ENCODE results near the gene TAF4B.

The TAF4B gene

DNA sequence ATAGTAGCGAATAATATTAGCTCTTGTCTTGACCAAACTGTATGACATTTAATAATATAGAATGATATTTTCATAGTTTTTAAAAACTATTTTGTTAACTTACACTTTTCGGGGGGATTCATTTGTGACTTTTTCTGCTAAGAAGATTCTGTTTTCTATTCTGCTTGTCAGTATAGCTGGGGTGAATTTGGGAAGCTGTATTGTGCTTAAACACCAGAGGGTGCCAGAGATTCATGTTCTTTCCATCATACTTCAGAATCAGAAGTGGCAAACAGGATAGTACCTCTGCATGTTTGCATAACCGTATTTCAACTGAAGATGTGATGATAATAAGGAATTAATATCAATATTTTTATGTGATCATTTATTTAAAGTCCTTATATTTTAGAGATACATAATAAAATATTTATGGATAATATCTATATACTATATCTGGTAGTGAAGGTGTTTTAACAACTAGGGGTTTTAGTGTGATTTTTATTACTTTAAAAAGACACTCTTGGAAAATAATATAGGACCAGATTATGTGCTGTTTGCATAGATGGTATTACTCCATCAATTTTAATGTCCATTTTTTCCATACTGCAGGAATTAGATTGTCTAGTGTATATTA, 81.0 kb downstream of the TAF4B start:
- no peak overlapping the region for H3K4me3 Mint-ChIP-seq
- H3K27me3 Mint-ChIP-seq (ENCODE audit: low read depth) = no peaks in the 10 kb centered on the region
- H3K9me3 Mint-ChIP-seq = peaks cover 4% of the 10 kb centered on the region
- no peaks in the 10 kb centered on the region for H3K4me1 Mint-ChIP-seq (ENCODE audit: low read depth)
- no peak overlapping the region for H3K27ac Mint-ChIP-seq
- peaks cover 5% of the 10 kb centered on the region for H3K36me3 Mint-ChIP-seq (ENCODE audit: low read depth)
- no peak for DNase-seq (ENCODE audit: low spot score)

DNA sequence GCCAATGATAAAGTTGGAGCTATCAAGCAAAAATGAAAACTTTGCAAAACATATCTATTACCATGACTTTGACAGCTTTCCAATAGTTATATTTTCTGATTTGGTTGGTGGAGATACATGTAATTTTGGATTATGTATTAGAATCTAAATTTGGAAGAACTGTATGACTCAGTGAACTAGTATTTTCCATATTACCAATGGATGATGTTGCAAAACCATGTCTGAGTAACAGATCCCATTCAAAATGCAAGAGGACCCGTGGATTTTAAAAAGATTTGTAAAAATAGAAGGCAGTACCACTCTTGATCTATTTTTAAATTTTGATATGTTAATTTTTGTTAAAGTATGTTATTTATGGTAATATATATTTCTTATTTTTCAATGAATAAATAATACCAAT, 83.0 kb downstream of the TAF4B start:
- H3K36me3 Mint-ChIP-seq (ENCODE audit: low read depth) = peaks cover 2% of the 10 kb centered on the region
- no peaks in the 10 kb centered on the region for H3K4me1 Mint-ChIP-seq (ENCODE audit: low read depth)
- no peaks in the 10 kb centered on the region for H3K27me3 Mint-ChIP-seq (ENCODE audit: low read depth)
- H3K4me3 Mint-ChIP-seq = no peak overlapping the region
- H3K27ac Mint-ChIP-seq = no peak overlapping the region
- H3K9me3 Mint-ChIP-seq = no peaks in the 10 kb centered on the region
- DNase-seq (ENCODE audit: low spot score) = no peak

DNA sequence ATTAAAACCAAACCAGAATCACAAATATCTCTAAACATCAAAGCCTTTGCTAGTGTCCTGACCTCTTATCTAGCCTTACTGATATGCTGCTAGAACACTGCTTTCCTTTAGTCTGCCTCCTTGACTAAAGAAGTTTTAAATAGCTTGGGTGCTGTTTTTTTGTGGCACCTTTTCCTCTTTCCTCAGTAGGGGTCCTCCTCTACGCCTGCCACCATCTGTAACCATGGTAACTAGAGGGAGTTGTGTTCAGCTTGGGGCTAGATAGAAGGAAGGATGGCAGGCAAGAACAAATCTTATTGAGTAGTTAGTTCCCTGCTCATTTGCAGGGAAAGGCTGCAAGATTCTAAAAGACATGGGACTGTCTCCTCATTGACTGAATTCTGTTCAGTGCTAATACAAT, 86.0 kb downstream of the TAF4B start:
- Mint-ChIP-seq H3K27me3 (ENCODE audit: low read depth) (no peaks in the 10 kb centered on the region), H3K4me1 (ENCODE audit: low read depth) (no peaks in the 10 kb centered on the region), H3K9me3 (no peaks in the 10 kb centered on the region), H3K27ac (no peak overlapping the region), H3K4me3 (no peak overlapping the region), H3K36me3 (ENCODE audit: low read depth) (peaks cover 2% of the 10 kb centered on the region)
- DNase-seq (ENCODE audit: low spot score) = no peak

DNA sequence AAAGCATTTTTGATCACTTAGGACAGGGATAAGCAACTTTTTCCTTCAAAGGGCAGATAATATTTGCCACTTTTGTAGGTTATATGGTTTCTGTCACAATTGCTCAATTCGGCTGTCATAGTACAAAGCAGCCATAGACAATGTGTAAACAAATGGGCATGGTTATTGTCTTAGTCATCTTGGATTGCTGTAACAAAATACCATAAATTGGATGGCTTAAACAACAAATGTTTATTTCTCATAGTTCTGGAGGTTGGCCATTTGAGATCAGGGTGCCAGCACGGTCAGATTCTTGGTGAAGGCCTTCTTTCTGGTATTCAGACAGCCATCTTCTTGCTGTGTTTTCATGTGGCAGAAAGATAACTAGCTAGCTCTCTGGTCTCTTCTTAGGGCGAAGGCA, 91.2 kb downstream of the TAF4B start:
- Mint-ChIP-seq H3K36me3 (ENCODE audit: low read depth) (peaks cover 5% of the 10 kb centered on the region), H3K4me1 (ENCODE audit: low read depth) (no peaks in the 10 kb centered on the region)

DNA sequence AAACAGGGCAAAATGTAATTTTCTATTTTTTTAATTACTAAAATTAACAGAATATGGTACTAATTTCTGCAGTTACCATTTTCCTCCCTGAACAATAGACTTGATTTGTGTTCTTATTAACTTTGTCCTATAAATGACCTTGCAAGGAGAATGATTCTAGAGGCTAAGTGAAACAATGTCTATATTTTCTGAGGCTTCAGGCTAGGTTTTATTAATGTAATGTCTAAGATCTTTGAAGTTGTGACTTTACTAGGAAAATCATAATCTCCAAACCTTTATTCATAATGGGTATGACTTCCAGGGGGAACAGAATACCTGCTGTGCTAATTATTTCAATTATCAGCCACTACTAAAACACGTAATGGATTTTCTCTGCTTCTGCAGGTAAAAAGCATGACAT, 94.4 kb downstream of the TAF4B start:
- Mint-ChIP-seq H3K4me1 (ENCODE audit: low read depth) (no peaks in the 10 kb centered on the region), H3K4me3 (no peak overlapping the region), H3K36me3 (ENCODE audit: low read depth) (peaks cover 16% of the 10 kb centered on the region), H3K27ac (no peak overlapping the region), H3K27me3 (ENCODE audit: low read depth) (no peaks in the 10 kb centered on the region), H3K9me3 (no peaks in the 10 kb centered on the region)
- no peak for DNase-seq (ENCODE audit: low spot score)

More for the DNA sequence above, 91.2 kb downstream of the TAF4B start:
- Mint-ChIP-seq H3K27ac (no peak overlapping the region), H3K27me3 (ENCODE audit: low read depth) (no peaks in the 10 kb centered on the region), H3K4me3 (no peak overlapping the region), H3K9me3 (no peaks in the 10 kb centered on the region)
- no peak for DNase-seq (ENCODE audit: low spot score)

DNA sequence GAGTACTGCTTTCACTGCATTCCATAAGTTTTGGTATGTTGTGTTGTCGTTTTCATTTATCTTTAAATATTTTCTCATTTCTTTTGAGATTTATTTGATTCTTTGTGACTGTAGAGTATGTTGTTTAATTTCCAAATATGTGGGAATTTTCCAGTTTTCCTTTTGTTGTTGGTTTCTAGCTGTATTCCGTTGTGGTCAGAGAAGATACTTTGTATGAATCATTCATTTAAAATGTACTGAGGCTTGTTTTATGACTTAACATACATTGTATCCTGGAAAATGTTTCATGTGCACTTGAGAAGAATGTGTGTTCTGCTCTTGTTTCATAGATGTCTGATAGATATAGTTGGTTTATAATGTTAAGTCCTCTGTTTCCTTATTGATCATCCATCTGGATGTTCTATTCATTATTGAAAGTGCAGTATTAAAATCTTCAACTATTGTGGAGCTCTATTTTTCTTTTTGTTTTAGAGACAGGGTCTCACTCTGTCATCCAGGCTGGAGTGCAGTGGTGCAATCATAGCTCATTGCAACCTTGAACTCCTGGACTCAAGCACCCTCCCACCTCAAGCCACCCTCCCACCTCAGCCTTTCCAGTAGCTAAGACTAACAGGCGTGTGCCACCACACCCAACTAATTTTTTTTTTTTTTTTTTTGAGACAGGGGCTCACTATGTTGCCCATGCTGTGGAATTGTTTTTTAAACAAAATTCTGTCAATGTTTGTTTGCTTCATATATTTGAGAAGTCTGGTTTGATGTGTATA, 96.8 kb downstream of the TAF4B start:
- Mint-ChIP-seq H3K9me3 (no peaks in the 10 kb centered on the region), H3K4me3 (no peak overlapping the region), H3K4me1 (ENCODE audit: low read depth) (peaks cover 2% of the 10 kb centered on the region), H3K27ac (no peak overlapping the region), H3K36me3 (ENCODE audit: low read depth) (peaks cover 20% of the 10 kb centered on the region), H3K27me3 (ENCODE audit: low read depth) (no peaks in the 10 kb centered on the region)
- no peak for DNase-seq (ENCODE audit: low spot score)

DNA sequence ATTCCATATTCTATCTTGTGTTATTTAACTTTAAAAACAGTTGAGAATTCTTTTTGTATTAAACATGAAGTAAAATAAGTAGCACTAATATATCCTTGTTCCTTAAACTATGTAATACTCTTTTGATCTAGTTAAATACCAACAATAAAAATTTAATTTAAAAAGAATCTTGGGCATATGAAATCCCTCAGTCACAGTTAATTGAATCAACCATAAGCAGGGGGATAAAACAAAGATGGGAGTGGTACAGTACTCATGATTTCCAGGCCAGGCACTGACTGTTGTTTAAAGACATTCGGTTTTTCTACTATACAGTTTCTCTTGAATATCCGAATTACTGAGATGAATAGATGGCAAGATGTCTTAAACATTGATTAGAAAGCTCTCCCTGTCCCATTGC, 99.5 kb downstream of the TAF4B start:
- no peak overlapping the region for H3K27ac Mint-ChIP-seq
- peaks cover 2% of the 10 kb centered on the region for H3K4me1 Mint-ChIP-seq (ENCODE audit: low read depth)
- H3K27me3 Mint-ChIP-seq (ENCODE audit: low read depth) = no peaks in the 10 kb centered on the region
- DNase-seq (ENCODE audit: low spot score) = no peak
- no peak overlapping the region for H3K4me3 Mint-ChIP-seq
- peaks cover 19% of the 10 kb centered on the region for H3K36me3 Mint-ChIP-seq (ENCODE audit: low read depth)
- no peaks in the 10 kb centered on the region for H3K9me3 Mint-ChIP-seq

DNA sequence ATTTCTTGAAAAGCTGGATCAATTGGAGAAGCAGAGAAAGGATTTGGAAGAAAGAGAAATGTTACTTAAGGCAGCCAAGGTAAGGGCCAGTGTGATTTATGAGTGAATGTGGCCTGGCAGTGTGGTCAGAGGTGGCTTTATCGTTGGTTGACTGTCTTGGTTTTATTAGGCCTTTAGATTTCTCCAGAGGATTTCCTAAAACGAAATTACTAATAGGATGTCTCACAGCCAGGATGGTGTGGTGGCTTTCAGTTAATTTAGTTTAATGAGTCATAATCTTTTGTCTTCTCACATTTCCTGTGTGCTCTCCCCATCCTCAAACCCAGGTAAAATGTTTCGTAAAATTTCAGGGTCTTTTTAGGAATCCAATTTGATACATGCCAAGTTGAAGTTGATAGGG, 100.8 kb downstream of the TAF4B start:
- no peaks in the 10 kb centered on the region for H3K27me3 Mint-ChIP-seq (ENCODE audit: low read depth)
- H3K4me1 Mint-ChIP-seq (ENCODE audit: low read depth) = peaks cover 2% of the 10 kb centered on the region
- no peaks in the 10 kb centered on the region for H3K9me3 Mint-ChIP-seq
- peaks cover 17% of the 10 kb centered on the region for H3K36me3 Mint-ChIP-seq (ENCODE audit: low read depth)
- H3K4me3 Mint-ChIP-seq = no peak overlapping the region
- no peak overlapping the region for H3K27ac Mint-ChIP-seq
- no peak for DNase-seq (ENCODE audit: low spot score)

DNA sequence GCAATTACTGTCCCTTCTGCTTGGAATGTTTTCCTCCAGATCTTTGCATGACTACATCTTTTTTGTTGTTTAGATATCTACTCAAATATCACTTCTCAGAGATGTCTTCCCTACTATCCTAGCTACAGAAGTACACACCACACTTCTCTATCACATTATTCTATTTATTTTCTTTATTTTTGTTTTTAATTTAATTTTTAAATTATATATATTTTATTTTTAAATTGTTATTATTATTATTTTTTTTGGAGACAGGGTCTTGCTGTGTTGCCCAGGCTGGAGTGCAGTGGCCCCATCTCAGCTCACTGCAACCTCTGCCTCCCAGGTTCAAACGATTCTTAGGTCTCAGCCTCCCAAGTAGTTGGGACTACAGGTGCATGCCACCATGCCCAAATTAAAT, 106.7 kb downstream of the TAF4B start:
- DNase-seq (ENCODE audit: low spot score) = no peak
- H3K4me3 Mint-ChIP-seq = no peak overlapping the region
- H3K27ac Mint-ChIP-seq = no peak overlapping the region
- no peaks in the 10 kb centered on the region for H3K27me3 Mint-ChIP-seq (ENCODE audit: low read depth)
- no peaks in the 10 kb centered on the region for H3K36me3 Mint-ChIP-seq (ENCODE audit: low read depth)
- no peaks in the 10 kb centered on the region for H3K9me3 Mint-ChIP-seq
- H3K4me1 Mint-ChIP-seq (ENCODE audit: low read depth) = no peaks in the 10 kb centered on the region

DNA sequence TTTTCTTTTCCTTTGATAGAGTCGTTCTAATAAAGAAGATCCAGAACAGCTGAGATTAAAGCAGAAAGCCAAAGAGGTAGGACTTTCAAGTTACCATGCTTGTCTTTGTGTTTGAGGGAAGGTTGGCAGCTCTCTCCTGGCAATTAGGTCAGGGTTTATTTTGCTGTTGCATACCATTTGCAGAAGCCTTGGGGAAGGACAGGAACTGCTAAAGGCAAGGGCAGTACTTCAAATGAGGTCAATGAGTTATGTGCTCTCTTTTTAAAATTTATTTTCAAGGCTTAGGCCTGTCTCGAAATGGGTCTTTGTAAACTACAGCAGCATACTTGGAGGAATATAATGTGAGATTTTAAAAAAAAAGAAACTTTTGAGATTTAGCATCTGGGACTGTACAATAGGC, 108.9 kb downstream of the TAF4B start:
- Mint-ChIP-seq H3K27ac (no peak overlapping the region), H3K4me3 (no peak overlapping the region), H3K4me1 (ENCODE audit: low read depth) (no peaks in the 10 kb centered on the region)

DNA sequence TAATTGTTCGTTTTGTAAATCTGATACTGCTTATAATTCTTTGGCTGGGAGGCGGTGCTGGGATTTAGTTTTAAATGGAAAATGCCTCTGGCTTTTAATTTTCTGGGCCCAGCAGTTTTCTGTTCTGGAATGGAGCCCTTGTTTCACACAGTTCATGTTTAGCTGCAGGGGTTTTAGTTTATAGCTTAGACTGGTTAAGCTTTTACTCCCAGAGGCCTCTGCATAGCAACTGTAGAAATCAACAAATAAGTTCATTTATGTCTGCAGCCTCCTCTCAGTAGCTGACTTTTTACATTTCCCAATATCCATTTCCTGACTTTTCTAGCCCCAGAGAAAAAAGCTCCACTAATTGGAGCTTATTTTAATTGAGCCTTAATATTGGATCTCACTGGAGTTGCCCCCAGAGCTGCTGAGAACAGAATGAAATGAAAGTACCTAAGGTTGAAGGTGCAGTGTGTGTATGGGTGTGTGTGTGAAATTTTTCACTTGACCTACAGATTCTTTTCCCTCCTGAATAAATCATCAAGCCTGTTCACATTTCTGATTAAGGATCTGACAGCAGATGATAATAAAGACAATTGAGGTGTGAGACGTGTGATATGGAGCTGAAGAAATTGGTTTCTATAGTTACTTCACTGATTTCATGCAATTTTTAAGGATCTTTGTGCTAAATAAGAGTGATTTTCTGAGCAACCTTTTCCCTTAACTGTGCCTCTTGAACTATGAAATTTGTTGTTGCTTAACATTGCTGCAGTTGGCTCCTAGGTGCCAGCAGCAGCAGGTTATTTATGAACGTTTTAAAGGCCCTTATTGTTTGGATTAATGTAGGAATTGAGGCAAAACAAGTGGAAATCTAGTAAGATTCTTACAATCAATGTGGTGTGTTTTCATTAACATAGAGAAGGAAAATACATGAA, 109.6 kb downstream of the TAF4B start:
- no peaks in the 10 kb centered on the region for H3K9me3 Mint-ChIP-seq

More for the DNA sequence above, 108.9 kb downstream of the TAF4B start:
- no peak for DNase-seq (ENCODE audit: low spot score)
- Mint-ChIP-seq H3K36me3 (ENCODE audit: low read depth) (no peaks in the 10 kb centered on the region), H3K27me3 (ENCODE audit: low read depth) (no peaks in the 10 kb centered on the region), H3K9me3 (no peaks in the 10 kb centered on the region)

DNA sequence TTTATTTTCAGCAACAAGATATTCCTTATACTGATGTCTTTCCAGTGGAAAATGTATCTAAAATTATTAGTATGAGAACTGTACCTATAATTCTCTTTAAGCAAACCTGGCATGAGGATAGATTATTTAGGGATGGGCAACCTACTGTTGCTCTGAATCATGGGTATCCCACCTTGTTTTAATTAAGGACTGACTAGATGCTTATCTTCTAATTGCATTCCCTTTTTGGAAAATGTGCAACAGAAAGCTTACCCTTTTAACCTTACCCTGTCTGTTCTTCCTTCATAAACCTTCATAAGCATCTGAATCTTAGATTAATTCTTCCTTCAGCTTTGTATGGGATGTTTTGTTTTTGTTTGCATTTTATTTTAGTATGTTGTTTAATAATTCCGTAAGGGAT, 110.3 kb downstream of the TAF4B start:
- no peaks in the 10 kb centered on the region for H3K4me1 Mint-ChIP-seq (ENCODE audit: low read depth)
- no peak overlapping the region for H3K27ac Mint-ChIP-seq
- H3K9me3 Mint-ChIP-seq = no peaks in the 10 kb centered on the region
- no peaks in the 10 kb centered on the region for H3K27me3 Mint-ChIP-seq (ENCODE audit: low read depth)
- no peak overlapping the region for H3K4me3 Mint-ChIP-seq
- no peak for DNase-seq (ENCODE audit: low spot score)
- no peaks in the 10 kb centered on the region for H3K36me3 Mint-ChIP-seq (ENCODE audit: low read depth)

More for the DNA sequence above, 109.6 kb downstream of the TAF4B start:
- no peaks in the 10 kb centered on the region for H3K36me3 Mint-ChIP-seq (ENCODE audit: low read depth)
- no peaks in the 10 kb centered on the region for H3K27me3 Mint-ChIP-seq (ENCODE audit: low read depth)
- no peak for DNase-seq (ENCODE audit: low spot score)
- no peaks in the 10 kb centered on the region for H3K4me1 Mint-ChIP-seq (ENCODE audit: low read depth)
- H3K27ac Mint-ChIP-seq = no peak overlapping the region
- no peak overlapping the region for H3K4me3 Mint-ChIP-seq

DNA sequence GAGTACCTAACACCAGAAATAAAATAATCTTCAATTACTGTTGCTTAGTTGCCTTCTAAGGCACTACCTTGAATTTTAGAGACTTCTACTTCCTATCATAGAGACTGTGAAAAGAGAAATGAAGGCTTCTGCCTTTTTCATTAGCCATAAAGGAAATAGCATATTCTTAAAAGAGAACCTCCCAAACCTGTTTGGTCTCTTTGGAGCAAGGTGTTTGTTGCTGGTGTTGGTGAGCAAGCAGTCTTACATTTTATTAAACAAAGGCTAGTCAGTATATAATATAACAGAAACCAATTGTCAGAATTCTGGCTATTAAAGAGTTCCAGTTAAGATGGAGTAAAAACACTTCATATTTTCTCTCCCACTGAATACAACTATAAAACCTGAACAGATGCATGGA, 116.4 kb downstream of the TAF4B start:
- peaks cover 20% of the 10 kb centered on the region for H3K36me3 Mint-ChIP-seq (ENCODE audit: low read depth)
- no peak overlapping the region for H3K4me3 Mint-ChIP-seq
- H3K4me1 Mint-ChIP-seq (ENCODE audit: low read depth) = no peaks in the 10 kb centered on the region
- peaks cover 36% of the 10 kb centered on the region for H3K9me3 Mint-ChIP-seq
- no peak for DNase-seq (ENCODE audit: low spot score)
- H3K27me3 Mint-ChIP-seq (ENCODE audit: low read depth) = no peaks in the 10 kb centered on the region
- H3K27ac Mint-ChIP-seq = no peak overlapping the region

DNA sequence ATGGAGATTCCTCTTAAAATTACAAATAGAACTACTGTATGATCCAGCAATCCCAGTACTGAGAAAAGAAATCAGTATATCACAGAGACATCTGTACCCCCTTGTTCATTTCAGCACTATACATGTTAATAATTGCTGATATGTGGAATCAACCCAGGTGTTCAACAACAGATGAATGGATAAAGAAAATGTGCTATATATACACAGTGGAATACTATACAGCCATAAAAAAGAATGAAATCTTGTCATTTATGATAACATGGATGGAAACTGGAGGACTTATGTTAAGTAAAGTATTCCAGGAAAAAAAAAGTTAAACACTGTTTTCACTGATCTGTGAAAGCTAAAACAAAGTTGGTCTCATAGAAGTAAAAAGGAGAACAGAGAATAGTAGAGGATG, 124.7 kb downstream of the TAF4B start:
- peaks cover 6% of the 10 kb centered on the region for H3K36me3 Mint-ChIP-seq (ENCODE audit: low read depth)
- H3K27me3 Mint-ChIP-seq (ENCODE audit: low read depth) = no peaks in the 10 kb centered on the region
- no peaks in the 10 kb centered on the region for H3K4me1 Mint-ChIP-seq (ENCODE audit: low read depth)
- H3K9me3 Mint-ChIP-seq = peaks cover 33% of the 10 kb centered on the region
- H3K27ac Mint-ChIP-seq = no peak overlapping the region
- no peak overlapping the region for H3K4me3 Mint-ChIP-seq
- no peak for DNase-seq (ENCODE audit: low spot score)
